Left lung (tissue), 10 donors: ENCODE data around the gene TRAF4. TPM values are rescaled to one million over a fixed set of nuclear protein-coding genes. Genes with fewer than 3 reads are reported as not detected.
A peak's percentile ranks its signal among the peaks of the same experiment; 100 is the strongest.
"Not testable (repeated sequence)": the region's sequence is repeated elsewhere in the genome, so short reads cannot be mapped to it uniquely, and the experiment has no call there.

Source experiments
- ATAC-seq: fragments of 200-7000 bp; cut with Tn5 transposase; one replicate; pipeline ENCODE4 v1.9.1; 2020; ENCODE audit warnings: moderate library complexity
- DNase-seq, 4 donors: peaks; one replicate each; pipeline ENCODE4 v3.0.0-alpha.2; 2013 to 2020
- H3K27ac ChIP-seq, 2 donors: fragments of 200-600 bp; sonication (generic) in 1 of 2; one replicate each; pipeline versions ENCODE4 v1.5.0 to v1.8.0; 2020 to 2021
- H3K27me3 ChIP-seq, 2 donors: fragments of 200-600 bp; sonication (generic) in 1 of 2; one replicate each; pipeline versions ENCODE4 v1.5.0 to v1.8.0; 2020 to 2021
- H3K36me3 ChIP-seq, 2 donors: fragments of 200-600 bp; sonication (generic) in 1 of 2; one replicate each; pipeline versions ENCODE4 v1.5.0 to v1.8.0; 2020 to 2021
- H3K4me1 ChIP-seq, 2 donors: fragments of 200-600 bp; one replicate each; pipeline ENCODE4 v1.8.0; 2021
- H3K4me3 ChIP-seq, 2 donors: fragments of 200-600 bp; sonication (generic) in 1 of 2; one replicate each; pipeline versions ENCODE4 v1.5.0 to v1.8.0; 2020 to 2021; ENCODE audit warnings: mild to moderate bottlenecking in 1 of 2
- H3K9me3 ChIP-seq, 2 donors: fragments of 200-600 bp; sonication (generic) in 1 of 2; one replicate each; pipeline versions ENCODE4 v1.5.0 to v1.8.0; 2020 to 2021
- CTCF ChIP-seq, 2 donors: fragments of 200-600 bp; sonication (generic) in 1 of 2; IDR thresholded peaks; one replicate each; pipeline versions ENCODE4 v1.5.0 to v1.8.0; 2021; ENCODE audit warnings: antibody characterized with exemption in 2 of 2
- intact Hi-C, 2 donors: fragments of 100-400 bp; cut with DNase I; formaldehyde crosslinking; loops; one replicate each; pipeline versions ENCODE4 v1.11.2 to v1.14.2; 2022
- polyA plus RNA-seq, 6 donors: library from polyadenylated mRNA; unstranded; fragments of 120-200 nt; gene quantifications; one replicate each; pipeline ENCODE4 v1.2.1, GENCODE V29; 2013; ENCODE audit not compliant: insufficient read length in 6 of 6
- total RNA-seq, 2 donors: library from RNA; stranded (reverse); fragmentation: NEBNext Ultra II Directional; extraction: Animal tissue kit (Norgen Biotek cat#: 25700); gene quantifications; one replicate each; pipeline ENCODE4 v1.2.1, GENCODE V29; 2021
- donor health status: DM: no; HTN: yes; CAD: no.
- donor health status: DM: no; HTN: no; CAD: no.

The TRAF4 gene
- total and polyA plus RNA-seq, 8 donors, result 66.1 to 136 (median 99.1) TPM

- Histone ChIP-seq H3K27ac (no peak overlapping the region), H3K27me3 (no peaks in the 10 kb centered on the region), H3K36me3 (peaks cover 0 to 39% of the 10 kb centered on the region in 2 donors), H3K9me3 (no peaks in the 10 kb centered on the region), H3K4me1 (peaks cover 5 to 31% of the 10 kb centered on the region in 2 donors), H3K4me3 (no peak overlapping the region)
- TF ChIP-seq CTCF (IDR thresholded peaks at IDR 0.05), result peak; percentile 91
- intact Hi-C loops, result loop anchor here in 1 of 2 donors (5.0 kb wide), 1 partner anchor 138 kb away; the partner anchor contains the start of gene DHRS13
- ATAC-seq, result peak; percentile 79
- DNase-seq, result peak in 2 of 4 donors; percentile 63 to 80
Observed at GRCh38 chr17:28763804-28764266, 20.0 kb downstream of the TRAF4 start.

GRCh38 chr17:28765038-28765437 is 21.2 kb downstream of the TRAF4 start:
- no peaks in the 10 kb centered on the region for H3K27me3 ChIP-seq
- DNase-seq, result no peak
- no peaks in the 10 kb centered on the region for H3K9me3 ChIP-seq
- ATAC-seq, result no peak
- intact Hi-C loops, result no loop called here
- TF ChIP-seq CTCF (IDR thresholded peaks at IDR 0.05), result no peak
- peaks cover 5 to 29% of the 10 kb centered on the region in 2 donors for H3K4me1 ChIP-seq
- peaks cover 0 to 27% of the 10 kb centered on the region in 2 donors for H3K36me3 ChIP-seq
- no peak overlapping the region for H3K4me3 ChIP-seq
- H3K27ac ChIP-seq, result no peak overlapping the region

GRCh38 chr17:28773736-28774135 is 29.9 kb downstream of the TRAF4 start:
- Histone ChIP-seq H3K27ac (no peak overlapping the region), H3K36me3 (no peaks in the 10 kb centered on the region), H3K4me1 (peaks cover 0 to 4% of the 10 kb centered on the region in 2 donors), H3K9me3 (no peaks in the 10 kb centered on the region), H3K27me3 (no peaks in the 10 kb centered on the region), H3K4me3 (no peak overlapping the region)
- no peak for DNase-seq
- intact Hi-C loops, result no loop called here
- no peak for TF ChIP-seq CTCF (IDR thresholded peaks at IDR 0.05)
- ATAC-seq, result no peak

GRCh38 chr17:28774206-28774605 is 30.4 kb downstream of the TRAF4 start:
- Histone ChIP-seq H3K4me1 (peaks cover 0 to 4% of the 10 kb centered on the region in 2 donors), H3K27me3 (no peaks in the 10 kb centered on the region), H3K27ac (no peak overlapping the region), H3K36me3 (no peaks in the 10 kb centered on the region), H3K9me3 (no peaks in the 10 kb centered on the region), H3K4me3 (no peak overlapping the region)
- TF ChIP-seq CTCF (IDR thresholded peaks at IDR 0.05), result no peak
- ATAC-seq, result no peak
- no peak for DNase-seq
- intact Hi-C loops, result no loop called here

GRCh38 chr17:28777178-28777577 is 33.4 kb downstream of the TRAF4 start:
- H3K4me3 ChIP-seq, result no peak overlapping the region
- H3K27me3 ChIP-seq, result no peaks in the 10 kb centered on the region
- no peak for TF ChIP-seq CTCF (IDR thresholded peaks at IDR 0.05)
- ATAC-seq (no peak), DNase-seq (no peak)
- H3K36me3 ChIP-seq, result peaks cover 0 to 3% of the 10 kb centered on the region in 2 donors
- H3K27ac ChIP-seq, result no peak overlapping the region
- H3K4me1 ChIP-seq, result peaks cover 0 to 4% of the 10 kb centered on the region in 2 donors
- intact Hi-C loops, result no loop called here
- H3K9me3 ChIP-seq, result no peaks in the 10 kb centered on the region

GRCh38 chr17:28779601-28780000 is 35.8 kb downstream of the TRAF4 start:
- DNase-seq, intact Hi-C loops, ATAC-seq: not testable (repeated sequence)

More at GRCh38 chr17:28779601-28780000, 35.8 kb downstream of the TRAF4 start:
- not testable (repeated sequence) for H3K4me3 ChIP-seq, H3K4me1 ChIP-seq, H3K27me3 ChIP-seq, H3K27ac ChIP-seq, H3K36me3 ChIP-seq, H3K9me3 ChIP-seq
